GM19395 (cell line): ENCODE results near the gene SLC4A3.
"Not testable (repeated sequence)": the region's sequence is repeated elsewhere in the genome, so short reads cannot be mapped to it uniquely, and the experiment has no call there.

ENCODE experiments used
- ATAC-seq: cut with Tn5 transposase; IDR thresholded peaks from one replicate; pipeline ENCODE4 v1.9.1; 2021; ENCODE audit warnings: mild to moderate bottlenecking, moderate library complexity; ENCODE audit not compliant: unreplicated experiment

SLC4A3 gene

GRCh38 chr2:219645631-219646527 is 18.4 kb downstream of the SLC4A3 start:
- no peak for ATAC-seq

GRCh38 chr2:219648176-219648575 is 20.7 kb downstream of the SLC4A3 start:
- ATAC-seq, result no peak

GRCh38 chr2:219648963-219649362 is 21.5 kb downstream of the SLC4A3 start:
- no peak for ATAC-seq

- ATAC-seq, result no peak
Observed at GRCh38 chr2:219650426-219651248, 23.2 kb downstream of the SLC4A3 start.

- not testable (repeated sequence) for ATAC-seq
Observed at GRCh38 chr2:219651656-219652055, 24.2 kb downstream of the SLC4A3 start.

GRCh38 chr2:219656526-219656925 is 29.1 kb downstream of the SLC4A3 start:
- no peak for ATAC-seq

GRCh38 chr2:219658196-219658846 is 30.9 kb downstream of the SLC4A3 start:
- ATAC-seq, result no peak

- ATAC-seq, result no peak
Observed at GRCh38 chr2:219658874-219659273, 31.4 kb downstream of the SLC4A3 start.

GRCh38 chr2:219661197-219661954 is 33.9 kb downstream of the SLC4A3 start:
- ATAC-seq, result peak; percentile 94

- peak; percentile 21 for ATAC-seq
Observed at GRCh38 chr2:219661955-219662395, 34.5 kb downstream of the SLC4A3 start.

GRCh38 chr2:219662566-219662965 is 35.1 kb downstream of the SLC4A3 start:
- no peak for ATAC-seq

GRCh38 chr2:219663116-219663762 is 35.8 kb downstream of the SLC4A3 start:
- ATAC-seq, result no peak

- no peak for ATAC-seq
Observed at GRCh38 chr2:219664041-219664440, 36.6 kb downstream of the SLC4A3 start.

- ATAC-seq, result no peak
Observed at GRCh38 chr2:219664944-219665343, 37.5 kb downstream of the SLC4A3 start.

- no peak for ATAC-seq
Observed at GRCh38 chr2:219665926-219666325, 38.5 kb downstream of the SLC4A3 start.

- no peak for ATAC-seq
Observed at GRCh38 chr2:219668316-219668715, 40.9 kb downstream of the SLC4A3 start.

GRCh38 chr2:219670386-219670785 is 43.0 kb downstream of the SLC4A3 start:
- ATAC-seq, result no peak

GRCh38 chr2:219671279-219671678 is 43.8 kb downstream of the SLC4A3 start:
- no peak for ATAC-seq

GRCh38 chr2:219672406-219672805 is 45.0 kb downstream of the SLC4A3 start:
- no peak for ATAC-seq

- no peak for ATAC-seq
Observed at GRCh38 chr2:219675221-219675620, 47.8 kb downstream of the SLC4A3 start.
